ENCODE data around the gene RSBN1. TPM values are rescaled to one million over a fixed set of nuclear protein-coding genes. Genes with fewer than 3 reads are reported as not detected.
A peak's percentile ranks its signal among the peaks of the same experiment; 100 is the strongest.
"Not testable (repeated sequence)": the region's sequence is repeated elsewhere in the genome, so short reads cannot be mapped to it uniquely, and the experiment has no call there.

Gene RSBN1
- total RNA-seq, 1 donor from 2014 or later, result 26.8 TPM

DNA sequence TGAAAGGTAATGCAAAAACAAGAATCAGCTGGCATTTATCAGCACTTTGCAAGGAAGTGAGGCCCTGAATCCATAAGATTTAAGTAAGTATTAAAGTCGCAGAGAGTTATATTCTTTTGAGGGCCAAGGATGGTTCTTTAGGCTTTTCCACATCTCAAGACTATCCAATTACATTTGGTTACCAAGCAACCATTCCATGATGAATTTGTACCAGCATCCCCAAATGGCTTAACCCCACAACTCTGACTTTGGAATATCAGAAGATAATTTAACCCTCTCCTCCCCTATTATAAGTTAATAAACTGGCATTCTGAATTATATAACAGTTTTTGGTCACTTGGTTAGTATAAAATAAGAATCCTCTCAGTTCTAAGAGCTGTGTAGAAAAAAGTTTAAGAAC is 55.8 kb downstream of the RSBN1 start:
- Mint-ChIP-seq H3K27ac (ENCODE audit: unreplicated experiment) (no peak overlapping the region), H3K9me3 (no peaks in the 10 kb centered on the region), H3K4me3 (peak overlapping the region; percentile 94), H3K36me3 (ENCODE audit: low read depth) (peaks cover 7% of the 10 kb centered on the region), H3K4me1 (peaks cover 48% of the 10 kb centered on the region), H3K27me3 (ENCODE audit: low read depth) (no peaks in the 10 kb centered on the region)
- no peak for DNase-seq (ENCODE audit: low read depth, low spot score)
- TF ChIP-seq, protein P1, sequence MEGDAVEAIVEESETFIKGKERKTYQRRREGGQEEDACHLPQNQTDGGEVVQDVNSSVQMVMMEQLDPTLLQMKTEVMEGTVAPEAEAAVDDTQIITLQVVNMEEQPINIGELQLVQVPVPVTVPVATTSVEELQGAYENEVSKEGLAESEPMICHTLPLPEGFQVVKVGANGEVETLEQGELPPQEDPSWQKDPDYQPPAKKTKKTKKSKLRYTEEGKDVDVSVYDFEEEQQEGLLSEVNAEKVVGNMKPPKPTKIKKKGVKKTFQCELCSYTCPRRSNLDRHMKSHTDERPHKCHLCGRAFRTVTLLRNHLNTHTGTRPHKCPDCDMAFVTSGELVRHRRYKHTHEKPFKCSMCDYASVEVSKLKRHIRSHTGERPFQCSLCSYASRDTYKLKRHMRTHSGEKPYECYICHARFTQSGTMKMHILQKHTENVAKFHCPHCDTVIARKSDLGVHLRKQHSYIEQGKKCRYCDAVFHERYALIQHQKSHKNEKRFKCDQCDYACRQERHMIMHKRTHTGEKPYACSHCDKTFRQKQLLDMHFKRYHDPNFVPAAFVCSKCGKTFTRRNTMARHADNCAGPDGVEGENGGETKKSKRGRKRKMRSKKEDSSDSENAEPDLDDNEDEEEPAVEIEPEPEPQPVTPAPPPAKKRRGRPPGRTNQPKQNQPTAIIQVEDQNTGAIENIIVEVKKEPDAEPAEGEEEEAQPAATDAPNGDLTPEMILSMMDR (conservative IDR thresholded peaks at IDR 0.05), result no peak

DNA sequence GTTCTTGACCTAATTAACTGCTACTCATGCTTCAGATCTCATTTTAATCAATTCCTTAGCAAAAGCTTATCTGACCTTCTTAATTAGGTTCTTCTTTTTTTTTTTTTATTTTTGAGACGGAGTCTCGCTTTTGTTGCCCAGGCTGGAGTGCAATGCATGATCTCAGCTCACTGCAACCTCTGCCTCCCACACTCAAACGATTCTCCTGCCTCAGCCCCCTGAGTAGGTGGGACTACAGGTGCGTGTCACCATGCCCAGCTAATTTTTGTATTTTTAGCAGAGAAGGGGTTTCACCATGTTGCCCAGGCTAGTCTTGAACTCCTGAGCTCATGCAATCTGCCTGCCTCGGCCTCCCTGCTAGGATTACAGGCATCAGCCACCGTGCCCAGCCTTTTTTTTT is 58.9 kb downstream of the RSBN1 start:
- H3K4me1 Mint-ChIP-seq, result peaks cover 38% of the 10 kb centered on the region
- not testable (repeated sequence) for H3K9me3 Mint-ChIP-seq; H3K27ac Mint-ChIP-seq (ENCODE audit: unreplicated experiment); H3K27me3 Mint-ChIP-seq (ENCODE audit: low read depth); DNase-seq (ENCODE audit: low read depth, low spot score)
- H3K36me3 Mint-ChIP-seq (ENCODE audit: low read depth), result peaks cover 14% of the 10 kb centered on the region
- peak overlapping the region; percentile 6 for H3K4me3 Mint-ChIP-seq

DNA sequence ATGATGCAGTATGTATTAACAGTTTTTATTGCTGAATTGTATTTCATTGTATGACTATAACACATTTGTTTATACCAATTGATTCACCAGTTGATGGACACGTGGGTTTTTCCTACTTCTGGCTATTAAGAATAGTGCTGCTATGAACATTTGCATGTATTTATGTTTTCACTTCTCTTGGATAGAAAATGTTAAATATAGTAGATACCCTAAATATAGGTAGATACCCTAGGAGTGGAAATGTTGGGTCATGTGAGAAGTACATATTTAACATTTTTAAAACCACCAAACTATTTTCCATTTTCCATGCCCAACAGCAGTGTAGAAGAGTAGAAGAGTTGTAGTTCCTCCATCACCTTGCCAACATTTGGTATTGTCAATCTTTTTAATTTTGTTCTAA is 60.8 kb downstream of the RSBN1 start:
- peaks cover 39% of the 10 kb centered on the region for H3K4me1 Mint-ChIP-seq
- H3K36me3 Mint-ChIP-seq (ENCODE audit: low read depth), result peaks cover 20% of the 10 kb centered on the region

DNA sequence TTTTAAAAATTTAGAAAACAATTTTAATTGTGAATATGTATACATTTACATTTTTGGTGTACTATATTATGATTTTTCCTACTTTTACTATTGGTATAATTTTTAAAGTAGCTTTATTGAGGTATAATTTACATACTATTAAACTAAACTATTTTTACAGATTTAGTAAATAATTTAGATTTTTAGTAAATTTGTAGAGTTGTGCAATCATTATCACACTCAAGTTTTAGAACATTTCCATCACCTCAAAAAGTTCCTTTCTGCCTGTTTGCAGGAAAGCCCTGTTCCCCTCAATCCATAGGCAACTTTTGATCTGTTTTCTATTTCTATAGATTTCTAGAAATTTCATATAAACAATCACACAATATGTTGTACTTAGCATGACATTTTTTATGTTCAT is 61.2 kb downstream of the RSBN1 start:
- no peaks in the 10 kb centered on the region for H3K27me3 Mint-ChIP-seq (ENCODE audit: low read depth)
- H3K4me1 Mint-ChIP-seq, result peaks cover 35% of the 10 kb centered on the region
- no peaks in the 10 kb centered on the region for H3K9me3 Mint-ChIP-seq
- TF ChIP-seq, protein P1 (conservative IDR thresholded peaks at IDR 0.05), result no peak
- no peak for DNase-seq (ENCODE audit: low read depth, low spot score)
- peaks cover 18% of the 10 kb centered on the region for H3K36me3 Mint-ChIP-seq (ENCODE audit: low read depth)
- no peak overlapping the region for H3K27ac Mint-ChIP-seq (ENCODE audit: unreplicated experiment)
- no peak overlapping the region for H3K4me3 Mint-ChIP-seq

More for the DNA sequence above, 60.8 kb downstream of the RSBN1 start:
- Mint-ChIP-seq H3K27ac (ENCODE audit: unreplicated experiment) (no peak overlapping the region), H3K9me3 (no peaks in the 10 kb centered on the region), H3K27me3 (ENCODE audit: low read depth) (no peaks in the 10 kb centered on the region), H3K4me3 (no peak overlapping the region)
- TF ChIP-seq, protein P1 (conservative IDR thresholded peaks at IDR 0.05), result no peak
- DNase-seq (ENCODE audit: low read depth, low spot score), result no peak

DNA sequence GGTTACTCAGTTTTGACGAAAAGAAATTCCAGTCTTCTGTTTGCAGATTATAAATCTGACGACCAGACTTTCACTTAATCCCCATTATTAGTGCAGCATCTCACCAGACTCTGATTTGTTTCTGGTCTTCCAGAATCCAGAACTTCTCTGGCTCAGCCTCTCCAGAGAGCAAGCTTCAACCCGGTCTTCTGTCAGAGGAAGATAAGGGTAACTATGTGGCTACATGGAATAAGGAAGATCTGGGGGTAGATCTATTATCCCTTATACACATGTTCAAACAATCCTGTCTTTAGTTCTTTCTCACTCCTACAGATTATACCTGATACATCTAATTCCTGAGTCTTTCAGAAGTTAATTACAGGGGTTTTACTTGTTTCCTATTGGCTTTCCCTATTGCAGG is 62.9 kb downstream of the RSBN1 start:
- no peaks in the 10 kb centered on the region for H3K27me3 Mint-ChIP-seq (ENCODE audit: low read depth)
- DNase-seq (ENCODE audit: low read depth, low spot score), result no peak
- H3K9me3 Mint-ChIP-seq, result no peaks in the 10 kb centered on the region
- no peak overlapping the region for H3K27ac Mint-ChIP-seq (ENCODE audit: unreplicated experiment)
- TF ChIP-seq, protein P1 (conservative IDR thresholded peaks at IDR 0.05), result no peak
- peaks cover 34% of the 10 kb centered on the region for H3K4me1 Mint-ChIP-seq
- peaks cover 24% of the 10 kb centered on the region for H3K36me3 Mint-ChIP-seq (ENCODE audit: low read depth)
- H3K4me3 Mint-ChIP-seq, result no peak overlapping the region

DNA sequence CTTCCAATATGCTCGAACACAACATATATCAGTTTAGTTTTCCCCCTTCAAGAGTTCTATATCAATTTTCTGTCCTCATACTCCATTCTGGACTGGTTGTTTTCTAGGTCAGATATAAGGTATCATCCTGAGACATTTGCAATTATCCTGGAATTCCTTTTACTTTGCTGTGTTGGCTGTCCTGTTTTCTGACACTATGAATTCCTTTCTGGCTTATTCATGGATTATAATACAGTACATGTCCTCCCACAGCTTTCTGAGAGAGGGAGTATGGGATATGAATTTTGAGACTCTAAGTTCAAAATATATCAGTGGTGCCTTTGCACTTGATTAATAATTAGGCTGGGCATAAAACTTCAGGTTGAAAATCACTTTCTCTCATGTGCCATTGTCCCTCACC is 64.9 kb downstream of the RSBN1 start:
- Mint-ChIP-seq H3K4me1 (peaks cover 40% of the 10 kb centered on the region), H3K9me3 (no peaks in the 10 kb centered on the region), H3K4me3 (no peak overlapping the region), H3K36me3 (ENCODE audit: low read depth) (peaks cover 21% of the 10 kb centered on the region), H3K27ac (ENCODE audit: unreplicated experiment) (no peak overlapping the region), H3K27me3 (ENCODE audit: low read depth) (no peaks in the 10 kb centered on the region)
- TF ChIP-seq, protein P1 (conservative IDR thresholded peaks at IDR 0.05), result no peak
- no peak for DNase-seq (ENCODE audit: low read depth, low spot score)
